ENCODE data around the gene IFT27.

Gene IFT27

GRCh38 chr22:36781656-36782627 is 6.0 kb upstream of the IFT27 start:
- TF ChIP-seq, protein P1, sequence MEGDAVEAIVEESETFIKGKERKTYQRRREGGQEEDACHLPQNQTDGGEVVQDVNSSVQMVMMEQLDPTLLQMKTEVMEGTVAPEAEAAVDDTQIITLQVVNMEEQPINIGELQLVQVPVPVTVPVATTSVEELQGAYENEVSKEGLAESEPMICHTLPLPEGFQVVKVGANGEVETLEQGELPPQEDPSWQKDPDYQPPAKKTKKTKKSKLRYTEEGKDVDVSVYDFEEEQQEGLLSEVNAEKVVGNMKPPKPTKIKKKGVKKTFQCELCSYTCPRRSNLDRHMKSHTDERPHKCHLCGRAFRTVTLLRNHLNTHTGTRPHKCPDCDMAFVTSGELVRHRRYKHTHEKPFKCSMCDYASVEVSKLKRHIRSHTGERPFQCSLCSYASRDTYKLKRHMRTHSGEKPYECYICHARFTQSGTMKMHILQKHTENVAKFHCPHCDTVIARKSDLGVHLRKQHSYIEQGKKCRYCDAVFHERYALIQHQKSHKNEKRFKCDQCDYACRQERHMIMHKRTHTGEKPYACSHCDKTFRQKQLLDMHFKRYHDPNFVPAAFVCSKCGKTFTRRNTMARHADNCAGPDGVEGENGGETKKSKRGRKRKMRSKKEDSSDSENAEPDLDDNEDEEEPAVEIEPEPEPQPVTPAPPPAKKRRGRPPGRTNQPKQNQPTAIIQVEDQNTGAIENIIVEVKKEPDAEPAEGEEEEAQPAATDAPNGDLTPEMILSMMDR (IDR thresholded peaks at IDR 0.05): peak; percentile 67
- DNase-seq (ENCODE audit: low spot score): no peak
- Histone ChIP-seq H3K4me3 (no peak overlapping the region), H3K27ac (peak overlapping the region in 1 of 2 donors; percentile 24)

DNA sequence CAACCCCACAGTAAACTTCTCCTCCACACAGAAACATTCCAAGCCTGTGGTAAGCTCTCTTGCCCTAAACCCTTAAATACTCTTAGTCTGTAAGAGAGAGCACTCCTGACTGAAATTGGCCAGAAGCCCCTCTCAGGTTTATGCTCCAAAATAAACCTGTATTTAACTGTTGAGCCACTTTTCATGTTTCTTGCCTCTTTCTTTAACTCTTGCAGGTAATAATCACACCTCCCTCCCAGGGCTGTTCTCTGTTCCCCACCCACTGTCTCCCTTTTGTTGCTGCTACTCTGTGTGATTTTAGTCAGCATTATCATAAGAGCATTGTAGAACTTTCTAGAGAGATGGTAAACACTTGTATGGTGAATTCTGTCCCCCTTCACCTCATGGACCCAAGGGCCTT is 2.1 kb upstream of the IFT27 start:
- Histone ChIP-seq H3K27ac (no peak overlapping the region), H3K4me3 (no peak overlapping the region)
- DNase-seq (ENCODE audit: low spot score): no peak
- TF ChIP-seq, protein P1 (IDR thresholded peaks at IDR 0.05): no peak

- Histone ChIP-seq H3K4me3 (peak overlapping the region; percentile 60), H3K27ac (peak overlapping the region in 1 of 2 donors; percentile 55)
- no peak for DNase-seq (ENCODE audit: low spot score)
- TF ChIP-seq, protein P1 (IDR thresholded peaks at IDR 0.05): no peak
Measured at GRCh38 chr22:36776722-36777121, 803 bp upstream of the IFT27 start.

DNA sequence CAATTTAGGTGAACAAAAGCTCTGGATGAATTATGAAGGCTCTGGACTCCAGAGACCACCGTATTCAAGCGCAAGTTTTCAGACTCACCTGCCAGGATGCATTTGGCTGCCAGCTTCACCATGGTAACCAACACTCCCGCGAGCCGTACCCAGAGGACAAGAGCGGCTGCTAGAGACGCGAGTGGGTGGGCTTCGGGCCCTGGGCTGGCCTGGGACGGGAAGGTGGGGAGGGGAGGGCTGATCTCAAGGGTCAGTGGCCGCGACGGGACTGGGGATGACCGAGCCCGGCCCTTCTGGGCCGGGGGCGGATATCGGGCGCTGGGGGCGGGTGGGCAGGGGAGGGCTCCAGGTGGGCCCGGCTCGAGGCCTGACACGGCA is 344 bp downstream of the IFT27 start:
- TF ChIP-seq, protein P1 (IDR thresholded peaks at IDR 0.05): no peak

DNA sequence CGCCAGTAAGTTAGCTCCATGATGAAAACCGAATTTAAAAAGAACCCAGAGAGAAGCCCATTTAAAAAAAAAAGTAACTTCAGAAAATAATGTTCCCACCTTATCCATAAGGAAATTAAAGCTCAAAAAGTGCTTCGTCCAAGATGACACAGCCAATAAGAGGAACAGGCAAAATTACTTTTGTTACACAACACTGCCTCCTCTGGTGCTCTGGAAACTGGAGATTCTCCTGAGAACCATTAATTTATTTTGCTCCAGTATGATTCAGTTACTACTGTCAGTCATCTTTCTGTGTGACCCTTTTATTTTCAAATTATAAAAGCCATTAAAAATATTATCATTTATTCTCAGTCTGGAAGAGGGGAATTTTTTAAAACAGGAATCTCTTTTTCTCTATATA is 2.0 kb downstream of the IFT27 start:
- TF ChIP-seq, protein P1 (IDR thresholded peaks at IDR 0.05): no peak
- H3K4me3 ChIP-seq: no peak overlapping the region
- DNase-seq (ENCODE audit: low spot score): no peak
- H3K27ac ChIP-seq: no peak overlapping the region

More for the DNA sequence above, 344 bp downstream of the IFT27 start:
- peak overlapping the region; percentile 99 for H3K4me3 ChIP-seq
- DNase-seq (ENCODE audit: low spot score): peak; percentile 79
- H3K27ac ChIP-seq: peak overlapping the region; percentile 84 to 95

DNA sequence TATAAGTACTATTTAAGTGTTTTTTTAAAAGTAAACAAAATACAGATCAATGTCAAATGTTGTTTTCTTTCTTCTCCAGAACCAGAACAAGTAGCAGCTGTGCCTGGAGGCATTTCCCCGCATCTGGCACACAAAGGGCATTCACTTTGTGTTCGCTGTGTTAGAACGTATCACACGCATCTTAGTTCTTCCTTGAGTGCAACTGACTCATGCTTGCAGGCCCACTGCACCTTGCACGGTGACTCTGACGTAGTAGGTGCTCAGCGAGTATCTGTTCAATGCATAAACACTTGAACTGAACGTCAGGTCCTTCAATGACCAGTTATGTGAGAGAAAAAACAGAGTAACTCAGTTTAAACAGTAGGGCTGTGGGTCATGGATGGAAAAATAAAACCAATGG is 3.5 kb downstream of the IFT27 start:
- TF ChIP-seq, protein P1 (IDR thresholded peaks at IDR 0.05): no peak
- DNase-seq (ENCODE audit: low spot score): no peak
- H3K27ac ChIP-seq: no peak overlapping the region
- H3K4me3 ChIP-seq: no peak overlapping the region

All from coronary artery (tissue), 2 donors.